ENCODE results near the gene CZIB.

DNA sequence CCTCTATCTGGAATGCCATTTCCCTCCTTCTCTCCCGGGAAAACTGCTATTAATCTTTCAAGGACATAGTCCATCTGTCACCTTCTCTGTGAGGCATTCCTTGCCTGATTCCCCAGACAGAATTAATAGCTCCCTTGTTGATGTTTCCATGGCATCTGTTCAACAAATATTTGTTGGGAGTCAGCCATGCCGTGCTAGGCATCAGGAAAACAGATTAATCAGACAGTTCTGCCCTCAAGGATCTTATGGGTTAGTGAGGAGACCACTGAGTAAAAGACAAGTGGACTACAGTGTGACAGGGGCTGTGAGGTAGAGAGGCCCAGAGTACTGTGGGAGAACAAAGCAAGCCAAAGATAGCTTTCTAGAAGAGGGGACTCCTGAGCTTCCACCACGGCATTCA lies 29.3 kb upstream of the CZIB start:
- TF ChIP-seq ZFP36 (IDR thresholded peaks at IDR 0.05; ENCODE audit: borderline replicate concordance, partially characterized antibody) (no peak), KDM5A (IDR thresholded peaks at IDR 0.05) (no peak), EP300 (IDR thresholded peaks at IDR 0.05) (no peak), RAD21 (conservative IDR thresholded peaks at IDR 0.05 in 1 of 2, IDR thresholded peaks at IDR 0.05 in 1 of 2) (no peak), NFE2L2 (conservative IDR thresholded peaks at IDR 0.05; ENCODE audit: low read length) (no peak)

All from A549 (cell line).